CD4-positive, alpha-beta T cell (primary cell): ENCODE data around the gene REG3A. TPM values are rescaled to one million over a fixed set of nuclear protein-coding genes. Genes with fewer than 3 reads are reported as not detected.

ENCODE experiments used
- ATAC-seq: fragments of 200-7000 bp; cut with Tn5 transposase; one replicate; pipeline ENCODE4 v1.10.0; 2022; ENCODE audit warnings: mild to moderate bottlenecking; ENCODE audit not compliant: poor library complexity
- CTCF ChIA-PET: fragments of 350-600 bp; sonication (Branson Sonifier 250); formaldehyde crosslinking; loops from one replicate; lab custom pipeline; 2021; ENCODE audit warnings: antibody characterized with exemption, inconsistent platforms; lab: Charles Lee
- POLR2A ChIA-PET: fragments of 350-600 bp; sonication (Branson Sonifier 250); formaldehyde crosslinking; loops from one replicate; lab custom pipeline; 2021; ENCODE audit warnings: antibody characterized with exemption, inconsistent platforms; lab: Charles Lee
- DNase-seq, 14 experiments: peaks; one replicate each; pipeline ENCODE4 v3.0.0-alpha.2; 2013 to 2020; ENCODE audit warnings: mixed read lengths in 2 of 14
- H3K27ac ChIP-seq, 2 donors: one replicate each; pipeline versions ENCODE4 v1.5.1 to v1.7.0; 2013; ENCODE audit warnings: low read length in 2 of 2, low read depth in 1 of 2, mild to moderate bottlenecking in 1 of 2
- H3K27me3 ChIP-seq, 2 experiments: 1 replicate in 1 of 2; 2 replicates in 1 of 2; pipeline versions ENCODE4 v1.6.1 to v1.7.0; 2013; ENCODE audit warnings: low read length in 2 of 2, control low read depth in 1 of 2, mild to moderate bottlenecking in 1 of 2, moderate library complexity in 1 of 2; ENCODE audit not compliant: insufficient read depth in 2 of 2, control insufficient read depth in 1 of 2
- H3K36me3 ChIP-seq: one replicate; pipeline ENCODE4 v1.6.1; 2013; ENCODE audit warnings: low read length, control low read depth; ENCODE audit not compliant: insufficient read depth
- H3K4me1 ChIP-seq: one replicate; pipeline ENCODE4 v1.6.1; 2013; ENCODE audit warnings: low read length, control low read depth; ENCODE audit not compliant: insufficient read depth
- H3K4me3 ChIP-seq: one replicate; pipeline ENCODE4 v1.5.1; 2013; ENCODE audit warnings: mild to moderate bottlenecking, low read length, moderate library complexity
- H3K9me3 ChIP-seq, 2 experiments: 1 replicate in 1 of 2; 2 replicates in 1 of 2; pipeline versions ENCODE4 v1.6.1 to v1.7.0; 2013; ENCODE audit warnings: low read length in 2 of 2, mild to moderate bottlenecking in 2 of 2, control low read depth in 1 of 2, moderate library complexity in 1 of 2; ENCODE audit not compliant: control insufficient read depth in 1 of 2, insufficient read depth in 1 of 2
- H3K27ac Mint-ChIP-seq: one replicate; pipeline ENCODE4 v1.8.0; 2020; ENCODE audit warnings: mixed read lengths
- H3K27me3 Mint-ChIP-seq: one replicate; pipeline ENCODE4 v1.8.0; 2021; ENCODE audit warnings: mixed read lengths
- H3K36me3 Mint-ChIP-seq: one replicate; pipeline ENCODE4 v1.8.0; 2021; ENCODE audit warnings: low read depth, mixed read lengths
- H3K4me1 Mint-ChIP-seq: one replicate; pipeline ENCODE4 v1.8.0; 2021; ENCODE audit warnings: low read depth, mixed read lengths
- H3K4me3 Mint-ChIP-seq: one replicate; pipeline ENCODE4 v1.8.0; 2020; ENCODE audit warnings: mild to moderate bottlenecking, mixed read lengths
- H3K9me3 Mint-ChIP-seq: one replicate; pipeline ENCODE4 v1.8.0; 2020; ENCODE audit warnings: mixed read lengths
- CTCF ChIP-seq: fragments of 200-600 bp; IDR thresholded peaks from one replicate; pipeline ENCODE4 v1.8.0; 2022; ENCODE audit warnings: antibody characterized with exemption, mild to moderate bottlenecking
- intact Hi-C, 2 experiments: fragments of 100-400 bp; cut with DNase I in 1 of 2; cut with micrococcal nuclease in 1 of 2; formaldehyde crosslinking; loops; one replicate each; pipeline versions ENCODE4 v1.15.1 to v1.9.0; 2023 to 2025; cut with DNase I, micrococcal nuclease
- total RNA-seq, 174 experiments: library from RNA in 2 of 174; stranded (reverse) in 2 of 174; gene quantifications; one replicate each; pipeline ENCODE4 v1.2.3 and lab custom pipeline; 2021 to 2026

The REG3A gene
- total RNA-seq, 2 experiments from 2014 or later = not detected

GRCh38 chr2:79191081-79191480 is 31.5 kb upstream of the REG3A start:
- Mint-ChIP-seq H3K9me3 (peaks cover 5% of the 10 kb centered on the region), H3K27ac (no peak overlapping the region), H3K27me3 (no peaks in the 10 kb centered on the region), H3K36me3 (no peaks in the 10 kb centered on the region), H3K4me1 (no peaks in the 10 kb centered on the region), H3K4me3 (no peak overlapping the region)
- TF ChIP-seq CTCF = no peak
- Histone ChIP-seq H3K27me3 (no peaks in the 10 kb centered on the region), H3K4me3 (no peak overlapping the region), H3K4me1 (no peaks in the 10 kb centered on the region), H3K9me3 (no peaks in the 10 kb centered on the region), H3K36me3 (no peaks in the 10 kb centered on the region), H3K27ac (no peak overlapping the region)
- no peak for ATAC-seq
- ChIA-PET POLR2A (no interaction called here), CTCF (no interaction called here)
- intact Hi-C loops = no loop called here
- no peak for DNase-seq

GRCh38 chr2:79189465-79189864 is 29.9 kb upstream of the REG3A start:
- Histone ChIP-seq H3K27ac (no peak overlapping the region), H3K9me3 (no peaks in the 10 kb centered on the region), H3K4me3 (no peak overlapping the region), H3K36me3 (no peaks in the 10 kb centered on the region), H3K4me1 (no peaks in the 10 kb centered on the region), H3K27me3 (no peaks in the 10 kb centered on the region)
- Mint-ChIP-seq H3K9me3 (peaks cover 6% of the 10 kb centered on the region), H3K27me3 (no peaks in the 10 kb centered on the region), H3K4me3 (no peak overlapping the region), H3K27ac (no peak overlapping the region), H3K36me3 (no peaks in the 10 kb centered on the region), H3K4me1 (no peaks in the 10 kb centered on the region)
- TF ChIP-seq CTCF = no peak
- no peak for DNase-seq
- CTCF ChIA-PET = no interaction called here
- intact Hi-C loops = no loop called here
- ATAC-seq = no peak
- POLR2A ChIA-PET = no interaction called here

GRCh38 chr2:79181617-79182016 is 22.1 kb upstream of the REG3A start:
- ChIA-PET CTCF (no interaction called here), POLR2A (no interaction called here)
- ATAC-seq (no peak), DNase-seq (no peak)
- no peaks in the 10 kb centered on the region for H3K27me3 Mint-ChIP-seq
- no peaks in the 10 kb centered on the region for H3K4me1 Mint-ChIP-seq
- no peak overlapping the region for H3K4me3 ChIP-seq
- H3K27ac Mint-ChIP-seq = no peak overlapping the region
- no peak overlapping the region for H3K27ac ChIP-seq
- no peaks in the 10 kb centered on the region for H3K4me1 ChIP-seq
- H3K9me3 Mint-ChIP-seq = peaks cover 4% of the 10 kb centered on the region
- no peak for TF ChIP-seq CTCF
- H3K4me3 Mint-ChIP-seq = no peak overlapping the region
- no peaks in the 10 kb centered on the region for H3K36me3 Mint-ChIP-seq
- no peaks in the 10 kb centered on the region for H3K27me3 ChIP-seq
- H3K36me3 ChIP-seq = no peaks in the 10 kb centered on the region
- H3K9me3 ChIP-seq = peaks cover 0 to 6% of the 10 kb centered on the region in 2 experiments
- intact Hi-C loops = no loop called here
